ENCODE results near the gene KCNG1. TPM values are rescaled to one million over a fixed set of nuclear protein-coding genes. Genes with fewer than 3 reads are reported as not detected.
A peak's percentile ranks its signal among the peaks of the same experiment; 100 is the strongest.

KCNG1 gene
- total and polyA plus RNA-seq, 2 of the 4 experiments (the other 2 are of a cell fraction) = 23.7 to 51.4 TPM

- Histone ChIP-seq H3K9me3 (ENCODE audit: control insufficient read depth, insufficient read depth, low read length) (no peaks in the 10 kb centered on the region), H3K18ac (ENCODE audit: low read depth, low read length) (no peak overlapping the region), H3K27ac (ENCODE audit: insufficient read depth, low read length) (no peak overlapping the region), H3K56ac (ENCODE audit: extremely low read depth, insufficient read depth, low read length) (no peak overlapping the region), H3K14ac (replicated peaks; ENCODE audit: low read depth, low read length) (no peak overlapping the region; the same call in 1 of the 2 replicates), H4K5ac (ENCODE audit: low read depth, low read length) (no peak overlapping the region), H3K4me3 (ENCODE audit: insufficient read depth, low read depth, low read length) (no peak overlapping the region), H3K27me3 (ENCODE audit: control insufficient read depth, insufficient read depth, low read length) (peaks cover 26% of the 10 kb centered on the region), H2AFZ (replicated peaks; ENCODE audit: low read length, poor library complexity) (peak overlapping the region; percentile 24), H3K4me1 (ENCODE audit: control insufficient read depth, insufficient read depth, low read length) (peaks cover 2% of the 10 kb centered on the region), H3K4ac (ENCODE audit: low read depth, low read length) (no peak overlapping the region), H3K36me3 (ENCODE audit: control insufficient read depth, insufficient read depth, low read length) (no peaks in the 10 kb centered on the region), H2BK120ac (ENCODE audit: low read depth, low read length) (peak overlapping the region; percentile 26), H4K8ac (ENCODE audit: low read depth in 2 of 2, low read length in 2 of 2) (no peak overlapping the region), H2AK5ac (ENCODE audit: low read depth, low read length) (peak overlapping the region; percentile 4; the same call in 1 of the 2 replicates), H3K23ac (ENCODE audit: low read depth, low read length) (peak overlapping the region; percentile 56; the same call in 1 of the 2 replicates), H3K79me1 (ENCODE audit: low read depth in 1 of 2, low read length in 2 of 2) (no peaks in the 10 kb centered on the region), H2AK9ac (replicated peaks; ENCODE audit: low read depth, low read length, poor library complexity) (no peak overlapping the region), H3K9me1 (ENCODE audit: insufficient read depth, low read length) (0 out of 2 replicates have a peak, but pooled peaks cover 4% of the 10 kb centered on the region), H2BK15ac (ENCODE audit: low read depth, low read length) (peak overlapping the region; percentile 7; the same call in 1 of the 3 replicates), H4K91ac (ENCODE audit: insufficient read depth, low read depth, low read length) (no peak overlapping the region; the same call in 1 of the 2 replicates), H3K9ac (ENCODE audit: low read depth, low read length) (no peak overlapping the region), H2BK5ac (ENCODE audit: low read depth, low read length, poor library complexity, severe bottlenecking) (no peak overlapping the region), H2BK20ac (ENCODE audit: low read depth, low read length) (peak overlapping the region; percentile 11), H4K20me1 (ENCODE audit: insufficient read depth, low read length) (no peaks in the 10 kb centered on the region), H3K4me2 (ENCODE audit: low read depth, low read length) (no peak overlapping the region)
- dilution Hi-C loops (cut with HindIII; ENCODE audit: low sequenced_read_pairs, unreplicated experiment) = no loop called here
- BruUV-seq (replicated peaks) = no TSS peak
- DNase-seq (no peak), ATAC-seq (ENCODE audit: low read depth) (no peak)
- ChIA-PET CTCF (interaction anchor here (1.4 kb wide), 1 partner anchor 13 kb away, joined by 4 read pairs; no protein-coding TSS in a partner anchor), POLR2A (ENCODE audit: unreplicated experiment) (interaction anchor here (0.5 kb wide), 1 partner anchor 174 kb away, joined by 4 read pairs; no protein-coding TSS in a partner anchor)
- intact Hi-C loops (cut with micrococcal nuclease) = no loop called here
- 32% methylated on average over 5 of the region's 10 CpGs; no CpG with 5 or more reads in 1 of the 2 experiments for WGBS, 2 experiments (ENCODE audit: extremely low coverage in 2 of 2, insufficient read length in 1 of 2)
- TF ChIP-seq CTCF (conservative IDR thresholded peaks at IDR 0.05; ENCODE audit: low read depth, low read length) (no peak), SMC3 (IDR thresholded peaks at IDR 0.05; ENCODE audit: low read depth, low read length) (no peak), MAZ (IDR thresholded peaks at IDR 0.05; ENCODE audit: borderline replicate concordance, low read depth, low read length) (no peak), MXI1 (IDR thresholded peaks at IDR 0.05; ENCODE audit: borderline replicate concordance, low read depth, low read length) (no peak), MAFK (IDR thresholded peaks at IDR 0.05; ENCODE audit: low read depth, low read length) (no peak), FOS (IDR thresholded peaks at IDR 0.05; ENCODE audit: low read depth, low read length) (no peak), USF2 (IDR thresholded peaks at IDR 0.05; ENCODE audit: low read depth, low read length) (no peak), ELK1 (IDR thresholded peaks at IDR 0.05; ENCODE audit: borderline replicate concordance, low read depth, low read length) (no peak), NFE2L2 (IDR thresholded peaks at IDR 0.05; ENCODE audit: low read depth, low read length) (no peak)
- in situ Hi-C loops (cut with MboI; ENCODE audit: low sequenced_read_pairs) = no loop called here
Measured at GRCh38 chr20:51028616-51029212, 5.8 kb upstream of the KCNG1 start.

Measured in IMR-90 (cell line).